Endodermal cell (in vitro differentiated cells): Measurements from ENCODE around the gene PRAMEF1. TPM values are rescaled to one million over a fixed set of nuclear protein-coding genes. Genes with fewer than 3 reads are reported as not detected.

Source experiments
- DNase-seq: peaks from one replicate; pipeline ENCODE4 v3.0.0-alpha.2; 2017
- H3K27ac ChIP-seq: 2 replicates; pipeline ENCODE4 v1.5.1; 2013; ENCODE audit warnings: mild to moderate bottlenecking, low read depth, low read length, moderate library complexity
- H3K27me3 ChIP-seq: 2 replicates; pipeline ENCODE4 v1.6.1; 2013; ENCODE audit warnings: mild to moderate bottlenecking, low read length, moderate library complexity; ENCODE audit not compliant: insufficient read depth, control insufficient read depth, poor library complexity, severe bottlenecking
- H3K36me3 ChIP-seq: 2 replicates; pipeline ENCODE4 v1.7.0; 2013; ENCODE audit warnings: mild to moderate bottlenecking, low read length, moderate library complexity; ENCODE audit not compliant: control insufficient read depth, insufficient read depth
- H3K4me1 ChIP-seq: one replicate; pipeline ENCODE4 v1.7.0; 2013; ENCODE audit warnings: low read length; ENCODE audit not compliant: control insufficient read depth, insufficient read depth
- H3K4me3 ChIP-seq: 2 replicates; pipeline ENCODE4 v1.5.1; 2013; ENCODE audit warnings: mild to moderate bottlenecking, low read length, moderate library complexity
- H3K9ac ChIP-seq: 2 replicates; pipeline ENCODE4 v1.6.1; 2013; ENCODE audit warnings: mild to moderate bottlenecking, low read length, moderate library complexity; ENCODE audit not compliant: poor library complexity, severe bottlenecking; ENCODE audit errors: extremely low read depth
- H3K9me3 ChIP-seq: 2 replicates; pipeline ENCODE4 v1.6.1; 2013; ENCODE audit warnings: mild to moderate bottlenecking, low read length, moderate library complexity; ENCODE audit not compliant: control insufficient read depth
- H3K27ac Mint-ChIP-seq: 2 replicates; pipeline ENCODE4 v1.8.0; 2020; ENCODE audit warnings: mixed read lengths
- H3K27me3 Mint-ChIP-seq: 2 replicates; pipeline ENCODE4 v1.8.0; 2021; ENCODE audit warnings: mild to moderate bottlenecking, mixed read lengths; ENCODE audit not compliant: insufficient read depth
- H3K36me3 Mint-ChIP-seq: 2 replicates; pipeline ENCODE4 v1.8.0; 2020; ENCODE audit warnings: low read depth, mixed read lengths
- H3K4me1 Mint-ChIP-seq: 2 replicates; pipeline ENCODE4 v1.8.0; 2020; ENCODE audit warnings: mixed read lengths
- H3K4me3 Mint-ChIP-seq: 2 replicates; pipeline ENCODE4 v1.8.0; 2020; ENCODE audit warnings: mild to moderate bottlenecking, moderate library complexity, mixed read lengths
- H3K9me3 Mint-ChIP-seq: 2 replicates; pipeline ENCODE4 v1.8.0; 2020; ENCODE audit warnings: mild to moderate bottlenecking, mixed read lengths
- CTCF ChIP-seq: fragments of 200-600 bp; sonication (generic); conservative IDR thresholded peaks from 2 replicates; pipeline ENCODE4 v1.5.0; 2021; ENCODE audit warnings: antibody characterized with exemption, mild to moderate bottlenecking
- WGBS, 2 experiments: methylation state at CpG; one replicate each; pipeline versions ENCODE4 v1.1.5 to v1.1.7; 2013; ENCODE audit warnings: missing lambda C conversion rate in 2 of 2, mixed read lengths in 1 of 2; ENCODE audit not compliant: insufficient coverage in 1 of 2, insufficient read length in 1 of 2; 5-methylcytosine and 5-hydroxymethylcytosine counted together
- total RNA-seq, 2 donors: library from RNA; stranded (reverse); fragmentation: NEBNext Ultra II Directional in 1 of 2; extraction: Animal tissue kit (Norgen Biotek cat#: 25700) in 1 of 2; gene quantifications; 2 replicates in 1 of 2; 3 replicates in 1 of 2; pipeline ENCODE4 v1.2.1, GENCODE V29; 2021

The PRAMEF1 gene
- total RNA-seq, 2 donors from 2014 or later, result not detected

- 33 to 79% methylated on average over 1 to 7 of the region's 7 CpGs for WGBS, 2 experiments
- no peaks in the 10 kb centered on the region for H3K36me3 ChIP-seq
- TF ChIP-seq CTCF, result no peak
- no peaks in the 10 kb centered on the region for H3K4me1 ChIP-seq
- H3K4me3 Mint-ChIP-seq, result no peak overlapping the region
- no peaks in the 10 kb centered on the region for H3K9me3 ChIP-seq
- no peak for DNase-seq
- no peaks in the 10 kb centered on the region for H3K27me3 ChIP-seq
- H3K9me3 Mint-ChIP-seq, result no peaks in the 10 kb centered on the region
- no peak overlapping the region for H3K27ac Mint-ChIP-seq
- peaks cover 2% of the 10 kb centered on the region for H3K27me3 Mint-ChIP-seq
- no peak overlapping the region for H3K9ac ChIP-seq
- no peak overlapping the region for H3K27ac ChIP-seq
- no peaks in the 10 kb centered on the region for H3K4me1 Mint-ChIP-seq
- no peak overlapping the region for H3K4me3 ChIP-seq
- H3K36me3 Mint-ChIP-seq, result no peaks in the 10 kb centered on the region
Measured at GRCh38 chr1:12769976-12770505, 21.2 kb upstream of the PRAMEF1 start.

GRCh38 chr1:12770620-12771019 is 20.6 kb upstream of the PRAMEF1 start:
- 85 to 100% methylated on average over 1 to 2 of the region's 2 CpGs for WGBS, 2 experiments

GRCh38 chr1:12771186-12771585 is 20.0 kb upstream of the PRAMEF1 start:
- Histone ChIP-seq H3K4me1 (no peaks in the 10 kb centered on the region), H3K9ac (no peak overlapping the region), H3K4me3 (no peak overlapping the region), H3K27me3 (no peaks in the 10 kb centered on the region), H3K9me3 (no peaks in the 10 kb centered on the region), H3K36me3 (no peaks in the 10 kb centered on the region), H3K27ac (no peak overlapping the region)
- Mint-ChIP-seq H3K4me3 (no peak overlapping the region), H3K36me3 (no peaks in the 10 kb centered on the region), H3K27ac (no peak overlapping the region), H3K27me3 (peaks cover 7% of the 10 kb centered on the region), H3K4me1 (no peaks in the 10 kb centered on the region), H3K9me3 (no peaks in the 10 kb centered on the region)
- no peak for DNase-seq
- WGBS, 2 experiments, result 81 to 94% methylated on average over 4 to 5 of the region's 5 CpGs
- no peak for TF ChIP-seq CTCF

More at GRCh38 chr1:12770620-12771019, 20.6 kb upstream of the PRAMEF1 start:
- no peak overlapping the region for H3K4me3 Mint-ChIP-seq
- H3K27ac ChIP-seq, result no peak overlapping the region
- no peaks in the 10 kb centered on the region for H3K36me3 Mint-ChIP-seq
- no peaks in the 10 kb centered on the region for H3K36me3 ChIP-seq
- no peak overlapping the region for H3K4me3 ChIP-seq
- no peak overlapping the region for H3K9ac ChIP-seq
- H3K27me3 ChIP-seq, result no peaks in the 10 kb centered on the region
- TF ChIP-seq CTCF, result no peak
- no peaks in the 10 kb centered on the region for H3K4me1 ChIP-seq
- H3K4me1 Mint-ChIP-seq, result no peaks in the 10 kb centered on the region
- H3K27me3 Mint-ChIP-seq, result peaks cover 3% of the 10 kb centered on the region
- no peaks in the 10 kb centered on the region for H3K9me3 Mint-ChIP-seq
- DNase-seq, result no peak
- H3K9me3 ChIP-seq, result no peaks in the 10 kb centered on the region
- no peak overlapping the region for H3K27ac Mint-ChIP-seq
